Stimulated activated CD4-positive, alpha-beta T cell treated with anti-CD3 and anti-CD28 coated beads, Interleukin-4, amount 100 ng/mL, for 4 hours (primary cell): ENCODE results near the gene SIDT2.
"Not testable (repeated sequence)": the region's sequence is repeated elsewhere in the genome, so short reads cannot be mapped to it uniquely, and the experiment has no call there.

Source experiments
- DNase-seq, 2 experiments: peaks; one replicate each; pipeline ENCODE4 v3.0.0-alpha.2; 2020

Gene SIDT2

DNA sequence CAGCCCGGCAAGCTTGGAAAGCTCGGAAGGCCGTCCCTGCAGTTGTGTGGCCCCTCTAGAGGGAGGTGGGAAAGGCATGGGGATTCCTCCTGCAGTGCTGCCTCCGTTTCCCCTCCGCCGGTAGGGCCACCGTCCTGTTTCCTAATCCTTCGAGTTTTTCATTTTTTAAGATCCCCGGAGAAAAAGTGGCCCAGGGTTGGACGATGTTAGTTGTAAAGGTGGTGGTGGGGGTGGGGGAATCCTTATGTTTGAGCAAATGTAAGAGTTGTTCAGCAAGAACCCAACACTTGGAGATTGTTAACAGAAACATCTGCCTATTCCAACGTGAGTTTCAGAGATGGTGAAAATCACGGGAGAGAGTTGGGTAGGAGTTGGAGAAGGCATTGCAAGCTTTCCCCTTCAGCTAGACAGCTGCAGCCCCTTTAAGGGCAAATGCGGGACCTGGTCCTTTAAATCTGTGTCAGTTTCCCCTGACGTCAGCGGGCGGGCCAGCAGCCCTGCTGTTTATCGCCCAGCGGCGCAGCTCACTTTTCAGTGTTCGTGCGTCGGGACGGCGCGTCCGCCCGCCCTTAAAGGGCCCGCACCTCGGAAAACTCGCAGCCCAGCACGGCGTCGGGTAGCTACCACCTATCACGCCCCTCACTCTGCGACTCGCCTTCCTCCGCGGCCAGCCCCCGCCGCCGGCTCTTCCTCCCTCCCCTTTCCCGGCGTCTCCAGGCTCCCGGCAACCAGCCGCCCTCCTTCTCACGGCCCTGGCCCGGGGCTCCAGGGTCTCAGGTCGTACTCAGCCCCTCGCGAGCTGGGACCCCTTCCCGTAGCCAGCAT lies at the start of gene SIDT2:
TSS of gene SIDT2 (plus strand) at position 534 of the 825 bp plus-strand sequence. CDS start 521 bp downstream, outside the sequence.
- DNase-seq = peak; percentile 85 to 86

DNA sequence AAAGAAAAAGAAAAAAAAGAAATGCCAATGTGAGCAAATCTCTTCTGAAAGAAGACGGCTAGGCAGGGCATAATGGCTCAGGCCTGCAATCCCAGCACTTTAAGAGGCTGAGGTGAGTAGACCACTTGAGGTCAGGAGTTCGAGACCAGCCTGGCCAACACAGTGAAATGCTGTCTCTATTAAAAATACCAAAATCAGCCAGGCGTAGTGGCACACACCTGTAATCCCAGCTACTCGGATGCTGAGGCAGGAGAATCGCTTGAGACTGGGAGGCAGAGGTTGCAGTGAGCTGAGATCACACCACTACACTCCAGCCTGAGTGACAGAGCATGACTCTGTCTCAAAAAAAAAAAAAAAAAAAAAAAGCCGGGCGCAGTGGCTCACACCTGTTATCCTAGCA lies 48.1 kb upstream of the SIDT2 start:
- DNase-seq = not testable (repeated sequence)

DNA sequence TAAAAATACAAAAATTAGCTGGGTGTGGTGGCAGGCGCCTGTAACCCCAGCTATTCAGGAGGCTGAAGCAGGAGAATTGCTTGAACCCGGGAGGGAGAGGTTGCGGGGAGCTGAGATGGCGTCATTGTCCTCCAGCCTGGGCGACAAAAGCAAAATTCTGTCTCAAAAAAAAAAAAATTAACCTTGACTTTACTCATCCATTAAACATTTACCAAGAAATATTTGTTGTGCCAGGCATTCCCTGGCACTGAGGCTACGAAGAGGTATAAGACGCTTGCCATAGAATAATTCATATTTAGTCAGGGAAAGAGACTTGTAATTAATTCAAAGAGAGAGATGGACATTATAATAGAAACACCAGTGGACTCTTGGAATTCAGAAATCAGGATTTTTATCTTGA lies 47.7 kb upstream of the SIDT2 start:
- no peak for DNase-seq

DNA sequence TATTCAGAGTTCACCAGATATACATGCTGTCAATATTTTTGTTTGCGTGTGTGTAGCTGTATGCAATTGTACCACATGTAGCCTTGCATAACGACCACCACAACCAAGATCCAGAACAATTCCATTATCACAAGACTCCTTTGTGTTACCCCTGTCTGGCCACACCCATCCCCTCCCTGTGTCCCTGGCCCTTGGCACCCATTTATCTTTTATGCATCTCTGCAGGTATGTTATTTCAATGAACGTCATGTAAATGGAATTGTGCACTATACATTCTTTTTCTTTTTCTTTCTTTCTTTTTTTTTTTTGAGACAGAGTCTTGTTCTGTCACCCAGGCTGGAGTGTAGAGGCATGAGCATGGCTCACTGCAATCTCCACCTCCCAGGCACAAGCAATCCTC lies 44.1 kb upstream of the SIDT2 start:
- no peak for DNase-seq

DNA sequence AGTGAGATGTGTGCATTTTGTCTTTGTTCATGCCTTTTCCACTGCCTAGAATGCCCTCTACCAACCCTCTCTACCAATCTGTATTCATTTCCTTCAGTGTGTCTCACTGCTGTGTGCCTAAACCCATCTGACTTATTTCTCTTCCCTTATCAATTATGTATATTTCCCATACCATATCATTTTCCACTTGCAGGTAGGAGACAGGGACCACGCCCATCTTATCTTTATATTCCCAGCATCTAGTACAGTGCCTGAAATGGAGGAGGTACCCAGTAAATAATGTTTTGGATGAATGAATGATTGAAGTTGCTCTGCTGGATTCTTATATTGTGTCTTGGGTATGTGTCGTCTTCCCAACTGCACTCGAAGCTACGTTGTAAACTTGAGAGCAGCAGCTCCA lies 43.6 kb upstream of the SIDT2 start:
- not testable (repeated sequence) for DNase-seq

DNA sequence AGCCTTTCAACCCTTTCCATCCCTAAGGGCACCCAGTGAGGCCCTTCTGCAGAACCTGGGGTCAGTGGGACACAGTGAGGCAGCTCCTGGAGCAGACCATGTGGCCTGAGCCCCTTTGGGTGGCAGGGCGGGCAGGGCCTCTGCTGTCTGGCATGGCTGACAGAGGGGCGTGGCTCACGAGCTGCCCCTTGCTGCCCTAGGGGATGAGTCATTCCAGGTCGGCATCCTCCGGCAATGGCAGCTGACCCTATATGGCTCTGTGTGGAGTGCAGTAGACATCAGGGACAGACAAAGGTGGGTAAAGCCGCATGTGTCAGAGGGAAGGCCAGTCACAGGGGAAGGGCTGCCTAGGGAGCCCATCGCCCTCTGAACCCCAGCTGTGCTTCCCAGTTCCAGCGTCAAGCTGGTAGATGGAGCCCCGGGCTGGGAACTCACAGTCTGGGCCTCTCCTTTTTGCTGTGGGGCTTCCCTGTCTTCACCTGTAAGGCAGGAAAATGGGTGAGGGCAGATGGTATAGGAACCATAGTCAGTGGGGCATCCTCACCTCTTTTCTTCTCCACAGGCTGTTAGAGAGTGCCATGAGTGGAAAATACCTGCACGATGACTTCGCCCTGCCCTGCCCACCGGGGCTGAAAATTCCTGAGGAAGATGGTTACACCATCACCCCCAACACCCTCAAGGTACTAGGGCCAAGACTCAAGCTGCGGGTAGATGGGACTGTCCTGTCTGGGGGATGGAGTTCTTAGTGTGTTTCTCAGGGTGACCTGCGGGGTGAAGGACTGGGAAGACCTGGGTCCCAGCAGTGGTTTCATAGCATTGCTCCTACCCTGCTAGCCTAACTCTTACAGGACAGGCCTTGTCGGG lies 41.1 kb upstream of the SIDT2 start:
- DNase-seq = not testable (repeated sequence)

DNA sequence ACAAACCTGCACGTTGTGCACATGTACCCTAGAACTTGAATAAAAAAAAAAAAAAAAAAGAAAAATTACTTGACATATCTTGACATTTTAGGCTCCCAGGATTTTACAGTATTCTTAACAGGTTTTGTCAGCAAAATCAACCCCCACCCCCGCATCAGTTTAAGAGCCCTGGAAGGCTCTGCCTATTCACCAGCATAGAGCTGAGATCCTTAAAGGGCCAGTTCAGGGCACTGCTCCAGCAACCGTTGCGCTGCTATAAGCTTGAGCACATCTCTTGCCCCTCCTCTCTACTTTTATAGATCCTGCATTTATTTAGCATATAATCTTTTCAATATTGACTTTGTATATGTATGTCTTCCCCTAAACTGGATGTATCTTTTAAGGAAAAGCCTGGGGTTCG lies 35.2 kb upstream of the SIDT2 start:
- DNase-seq = peak; percentile 20 to 38

DNA sequence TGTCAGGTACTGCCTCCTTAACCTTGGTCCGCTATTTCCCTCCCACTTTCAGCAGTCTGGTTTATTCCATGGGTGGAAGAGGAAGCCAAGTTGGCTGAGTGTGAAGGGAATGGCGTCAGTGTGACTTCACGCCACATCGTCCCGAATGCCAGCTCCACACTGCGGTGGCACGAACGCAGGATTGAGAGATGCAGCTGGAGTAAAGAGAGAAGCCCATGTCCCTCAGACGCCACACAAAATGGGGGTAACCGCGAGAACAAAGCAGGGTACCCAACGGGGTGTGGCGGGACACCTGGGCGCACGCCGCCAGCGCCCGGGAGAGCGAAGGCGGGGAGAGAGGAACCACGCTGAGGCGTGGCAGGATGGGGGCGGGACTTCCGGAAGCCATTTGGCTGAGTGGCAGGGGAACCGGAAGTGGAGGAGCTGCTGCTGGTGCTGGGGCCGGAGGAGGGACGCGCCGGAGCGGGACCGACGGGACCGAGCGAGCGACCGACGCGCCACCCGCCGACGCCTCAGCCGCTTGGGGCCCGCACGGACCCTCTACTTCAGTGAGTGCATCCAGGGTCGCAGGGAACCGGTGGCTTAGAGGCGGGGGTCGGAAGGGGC lies 34.6 kb upstream of the SIDT2 start, which contains the start of gene PAFAH1B2:
TSS of gene PAFAH1B2 (plus strand) at position 417 of the 606 bp plus-strand sequence. CDS start 8,161 bp downstream, outside the sequence.
- peak; percentile 94 to 95 for DNase-seq

DNA sequence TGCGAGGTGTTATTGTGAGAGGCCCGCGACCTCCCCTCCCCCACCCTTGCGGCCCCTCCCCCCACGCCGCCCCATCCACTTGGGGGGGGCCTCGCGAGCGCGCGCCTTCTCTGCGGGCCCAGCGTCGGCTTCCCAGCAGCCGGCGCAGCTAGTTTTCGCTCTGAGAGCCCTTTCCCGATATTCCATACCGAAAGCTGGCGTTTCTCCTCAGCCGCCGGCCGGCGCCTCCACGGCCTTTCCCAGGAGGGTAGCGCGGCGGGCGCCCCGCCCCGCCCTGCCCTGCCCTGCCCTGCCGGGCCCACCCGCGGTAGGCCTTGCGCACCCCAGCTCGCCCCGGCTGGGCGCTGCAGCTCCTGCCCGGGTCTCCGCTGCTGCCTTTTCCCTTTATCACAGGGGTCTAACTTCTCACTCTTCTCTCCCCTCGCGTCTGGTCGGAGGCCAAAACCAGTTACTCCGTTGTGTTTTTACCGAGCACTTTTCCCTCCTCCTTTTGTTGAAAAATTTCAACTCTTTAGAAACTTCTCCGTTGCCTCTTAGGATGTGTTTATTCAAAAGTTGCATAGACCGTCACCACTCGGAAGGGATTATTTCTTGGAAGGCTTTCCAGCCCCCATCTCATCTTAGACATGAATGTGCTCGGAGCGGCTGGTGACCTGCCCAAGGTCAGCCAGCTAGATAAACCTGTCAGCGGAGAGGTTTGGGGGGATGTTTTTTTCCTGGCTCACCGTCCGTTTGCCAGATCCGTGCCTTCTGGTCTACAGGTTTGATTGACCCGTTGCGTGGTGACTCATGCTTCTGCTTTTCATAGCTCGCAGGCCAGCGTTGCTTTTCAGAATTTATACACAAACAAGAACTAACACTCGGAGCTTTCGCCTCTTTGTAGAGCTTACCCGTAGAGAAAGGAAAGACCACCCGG lies 33.8 kb upstream of the SIDT2 start:
- peak; percentile 6 to 9 for DNase-seq

DNA sequence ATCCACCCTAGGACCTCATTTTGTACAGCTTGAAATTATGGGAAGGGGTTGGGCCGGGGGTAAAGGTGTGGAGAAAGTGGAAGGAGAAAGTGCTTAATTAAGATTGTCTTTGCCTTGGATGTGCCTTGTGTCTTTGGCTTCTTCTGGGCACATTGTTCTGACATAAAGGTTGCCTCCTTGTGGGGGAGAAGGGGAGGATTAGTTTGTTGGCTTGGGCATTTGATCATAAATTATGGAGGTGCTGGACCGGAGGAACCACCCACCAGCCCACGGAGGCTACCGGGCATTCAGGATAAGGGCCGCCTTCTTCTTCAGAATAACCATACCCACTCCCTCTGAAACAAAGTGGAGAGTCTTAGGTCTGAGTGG lies 33.2 kb upstream of the SIDT2 start:
- DNase-seq = no peak

DNA sequence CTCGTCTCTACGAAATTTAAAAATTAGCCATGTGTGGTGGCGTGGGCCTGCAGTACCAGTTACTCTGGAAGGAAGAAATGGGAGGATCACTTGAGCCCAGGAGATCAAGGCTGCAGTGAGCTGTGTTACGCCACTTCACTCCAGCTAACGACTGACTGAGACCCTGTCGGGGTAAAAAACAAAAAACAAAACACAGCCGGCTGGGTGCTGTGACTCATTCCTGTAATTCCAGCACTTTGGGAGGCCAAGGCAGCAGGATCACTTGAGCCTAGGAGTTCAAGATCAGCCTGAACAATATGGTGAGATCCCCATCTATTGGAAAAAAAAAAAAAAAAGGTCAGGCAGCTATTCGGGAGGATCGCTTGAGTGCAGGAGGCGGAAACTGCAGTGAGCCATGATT lies 32.0 kb upstream of the SIDT2 start:
- no peak for DNase-seq

DNA sequence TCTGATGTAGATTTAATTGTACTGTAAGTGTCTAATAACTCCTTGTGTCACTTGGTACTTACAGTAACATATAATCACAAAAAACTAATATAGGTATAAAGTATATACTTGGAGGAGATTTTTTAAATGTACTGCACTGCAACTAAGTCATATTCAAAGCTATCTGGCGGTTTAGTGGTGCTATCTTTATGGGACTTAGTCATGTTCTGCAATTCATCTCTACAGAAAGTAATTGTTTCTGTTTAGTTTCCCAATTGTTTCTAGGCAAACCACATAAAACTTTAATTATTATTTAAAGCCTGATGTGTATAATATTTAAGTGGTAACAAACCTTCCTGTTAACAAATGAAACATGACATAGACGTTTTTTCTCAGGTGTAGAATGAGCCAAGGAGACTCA lies 26.5 kb upstream of the SIDT2 start:
- DNase-seq = no peak

DNA sequence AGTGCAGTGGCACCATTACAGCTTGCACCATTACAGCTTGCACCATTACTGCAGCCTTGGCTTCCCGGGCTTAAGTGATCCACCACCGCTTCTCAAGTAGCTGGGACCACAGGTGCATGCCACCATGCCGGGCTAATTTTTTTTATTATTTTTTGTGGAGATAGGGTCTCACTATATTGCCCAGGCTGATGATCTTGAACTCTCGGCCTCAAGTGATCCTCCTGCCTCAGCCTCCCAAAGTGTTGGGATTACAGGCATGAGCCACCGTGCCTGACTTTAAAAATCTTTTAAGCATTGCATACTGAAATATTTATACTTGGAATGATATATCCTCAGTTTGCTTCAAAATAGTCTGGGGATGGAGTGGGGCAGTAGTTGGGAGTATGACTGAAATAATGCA lies 24.1 kb upstream of the SIDT2 start:
- no peak for DNase-seq

DNA sequence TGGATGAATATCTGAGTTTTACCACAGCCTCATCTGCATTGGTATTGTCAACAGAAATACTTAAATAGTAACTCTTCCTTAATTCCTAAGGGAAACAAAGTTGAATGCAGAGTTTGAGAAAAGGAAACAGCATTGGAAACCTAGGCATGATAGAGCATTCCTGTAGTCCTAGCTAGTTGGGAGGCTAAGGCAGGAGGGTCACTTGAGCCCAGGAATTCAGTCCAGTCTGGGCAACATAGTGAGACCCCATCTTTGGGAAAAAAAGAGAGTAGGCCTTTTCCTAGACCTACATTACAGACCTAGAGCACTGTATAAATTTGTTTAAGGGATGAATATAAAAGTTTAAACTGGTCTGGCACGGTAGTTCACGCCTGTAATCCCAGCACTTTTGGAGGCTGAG lies 21.0 kb upstream of the SIDT2 start:
- DNase-seq = no peak

DNA sequence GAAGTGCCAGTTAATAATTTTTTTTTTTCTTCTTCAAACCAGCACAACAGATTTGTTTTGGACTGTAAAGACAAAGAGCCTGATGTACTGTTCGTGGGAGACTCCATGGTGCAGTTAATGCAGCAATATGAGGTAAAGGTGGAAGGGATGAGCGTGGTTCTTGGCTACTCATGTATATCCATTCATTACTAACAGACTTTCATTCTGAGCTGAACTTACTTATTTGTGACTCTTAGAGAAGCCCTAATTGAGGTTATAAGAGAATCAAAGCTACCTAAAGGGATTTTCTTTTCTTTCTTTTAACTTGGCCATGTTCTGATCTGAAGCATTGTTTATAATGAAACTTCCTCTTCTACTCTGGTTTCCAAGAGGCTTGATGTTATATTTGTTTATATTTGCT lies 18.7 kb upstream of the SIDT2 start:
- DNase-seq = no peak

DNA sequence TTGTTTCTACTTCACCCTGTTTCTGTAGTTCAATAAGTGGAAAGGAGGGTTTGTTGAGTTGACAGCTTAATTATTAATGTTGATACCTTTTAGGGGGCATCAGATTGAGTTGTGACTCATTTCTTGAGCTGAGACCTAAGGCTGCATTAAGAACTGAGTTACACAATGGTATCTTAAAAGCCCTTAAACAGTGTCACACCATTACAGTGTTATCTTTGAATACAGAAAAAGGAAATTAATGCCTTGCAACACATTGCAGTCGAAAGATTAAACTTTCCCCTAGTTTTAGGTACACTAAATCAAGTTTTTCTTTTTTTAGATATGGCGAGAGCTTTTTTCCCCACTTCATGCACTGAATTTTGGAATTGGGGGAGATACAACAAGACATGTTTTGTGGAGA lies 17.7 kb upstream of the SIDT2 start:
- DNase-seq = no peak

DNA sequence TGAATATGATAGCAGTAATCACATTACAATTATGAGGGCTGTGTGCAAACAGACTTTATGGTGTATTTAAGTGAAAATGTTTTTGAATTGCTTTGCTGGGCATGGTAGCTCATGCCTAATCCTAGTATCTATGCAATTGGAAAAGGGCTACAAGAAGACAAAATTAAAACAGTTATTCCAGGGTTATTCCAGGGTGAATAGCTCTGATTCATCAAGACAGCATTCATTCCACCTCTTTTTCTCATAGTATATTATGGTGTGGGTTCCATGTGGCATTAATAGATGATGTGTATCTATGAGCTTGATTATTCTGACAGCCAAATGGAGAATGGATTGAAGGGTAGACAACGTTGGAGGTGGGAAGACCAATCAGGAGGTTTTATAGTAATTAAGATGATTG lies 12.1 kb upstream of the SIDT2 start:
- DNase-seq = no peak

DNA sequence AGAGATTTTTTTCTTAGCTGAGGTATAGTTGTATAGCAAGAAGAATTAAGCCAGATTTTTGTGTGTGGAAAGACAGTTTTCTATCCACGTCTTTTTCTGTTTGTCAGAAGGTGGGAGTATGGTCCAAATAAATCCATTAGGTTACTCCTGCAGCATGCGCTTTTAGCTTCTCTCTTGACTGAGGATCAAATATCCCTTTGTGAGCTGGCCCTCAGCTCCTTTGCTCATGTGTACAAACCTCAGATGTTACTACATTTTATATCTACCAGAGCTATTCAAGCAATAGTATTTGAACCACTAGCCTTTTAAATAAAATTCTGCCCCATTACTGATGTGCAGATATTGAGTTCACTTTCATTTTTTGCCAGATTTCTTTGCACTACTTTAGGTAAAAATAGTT lies 8.8 kb upstream of the SIDT2 start:
- no peak for DNase-seq

DNA sequence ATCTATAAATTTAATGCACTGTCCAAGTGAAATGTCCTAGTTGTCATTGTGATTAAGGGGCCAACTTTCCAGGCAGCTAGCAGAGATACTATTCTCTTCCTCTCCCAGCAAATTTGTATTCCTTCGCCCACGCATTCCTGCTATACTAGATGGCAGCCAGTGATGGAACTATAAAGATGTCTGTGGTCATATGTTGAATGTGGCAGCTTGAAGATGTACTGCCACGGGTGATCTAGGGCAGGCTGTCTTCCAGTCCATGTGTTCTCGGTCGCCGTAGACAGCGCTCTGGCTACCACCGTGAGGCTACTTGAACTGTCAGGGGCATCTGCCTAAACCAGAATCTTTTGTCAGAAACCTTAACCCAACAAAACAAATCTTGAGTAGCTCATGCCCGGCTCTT lies 8.3 kb upstream of the SIDT2 start:
- DNase-seq = no peak

DNA sequence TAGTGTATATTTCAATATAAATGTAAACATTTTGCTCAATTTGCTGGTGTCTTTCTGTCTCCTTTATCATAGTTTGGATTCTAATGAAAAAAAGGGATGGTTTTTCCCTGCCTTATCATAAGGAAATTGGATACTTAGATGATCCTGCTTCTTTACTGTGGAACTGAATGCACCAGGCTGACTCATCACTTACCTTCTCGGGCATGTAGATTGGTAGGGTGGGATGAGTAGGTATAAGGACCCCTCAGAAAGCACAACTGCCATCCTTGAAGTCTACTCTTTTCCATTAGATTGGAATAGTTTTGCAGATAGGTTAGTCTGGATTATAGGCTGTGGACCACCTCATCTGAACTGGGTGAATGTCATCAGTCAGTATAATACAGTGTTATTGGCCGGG lies 7.5 kb upstream of the SIDT2 start:
- DNase-seq = no peak

DNA sequence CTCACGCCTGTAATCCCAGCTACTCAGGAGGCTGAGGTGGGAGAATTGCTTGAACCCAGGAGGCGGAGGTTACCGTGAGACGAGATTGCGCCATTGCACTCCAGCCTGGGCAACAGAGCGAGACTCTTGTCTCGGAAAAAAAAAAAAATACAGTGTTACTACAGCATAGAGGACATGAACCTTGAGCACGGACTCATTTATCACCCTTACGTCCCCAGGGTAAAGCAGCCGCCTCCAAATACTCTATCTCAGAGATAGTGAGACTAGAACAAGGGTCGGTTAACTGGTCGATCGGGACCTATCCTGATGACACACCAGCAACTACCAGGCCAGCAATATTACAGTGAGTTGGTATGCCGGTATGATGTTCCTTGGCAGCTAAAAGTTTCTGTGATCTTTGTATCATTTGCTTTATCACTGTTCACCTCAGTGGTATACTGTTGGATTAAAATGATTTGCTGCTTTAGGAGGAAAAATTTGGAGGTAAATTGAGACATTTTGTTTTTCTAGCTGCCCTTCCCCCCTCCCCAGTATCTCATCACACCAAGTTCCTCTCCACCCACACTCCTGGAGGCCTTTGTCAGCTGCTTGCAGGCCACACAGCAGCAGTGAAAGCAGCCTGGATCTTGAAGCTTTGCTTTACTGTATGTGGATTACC lies 7.0 kb upstream of the SIDT2 start:
- DNase-seq = no peak
